Measurements from ENCODE around the gene OR5K2.

GRCh38 chr3:98501863-98502576 is 4.5 kb downstream of the OR5K2 start:
- no peak for TF ChIP-seq POLR2AphosphoS5 (IDR thresholded peaks at IDR 0.05)
- no peak for TF ChIP-seq CTCF (IDR thresholded peaks at IDR 0.05)
- TF ChIP-seq POLR2A (IDR thresholded peaks at IDR 0.05): no peak
